GM12874 (cell line): ENCODE data around the gene RIN1.

Source experiments
- TF ChIP-seq, protein P1 (sequence below): IDR thresholded peaks from 2 replicates; pipeline ENCODE4 v1.5.1; 2011; ENCODE audit warnings: low read depth, mild to moderate bottlenecking, control low read depth, low read length, moderate library complexity; ENCODE audit not compliant: insufficient read depth

The RIN1 gene

DNA sequence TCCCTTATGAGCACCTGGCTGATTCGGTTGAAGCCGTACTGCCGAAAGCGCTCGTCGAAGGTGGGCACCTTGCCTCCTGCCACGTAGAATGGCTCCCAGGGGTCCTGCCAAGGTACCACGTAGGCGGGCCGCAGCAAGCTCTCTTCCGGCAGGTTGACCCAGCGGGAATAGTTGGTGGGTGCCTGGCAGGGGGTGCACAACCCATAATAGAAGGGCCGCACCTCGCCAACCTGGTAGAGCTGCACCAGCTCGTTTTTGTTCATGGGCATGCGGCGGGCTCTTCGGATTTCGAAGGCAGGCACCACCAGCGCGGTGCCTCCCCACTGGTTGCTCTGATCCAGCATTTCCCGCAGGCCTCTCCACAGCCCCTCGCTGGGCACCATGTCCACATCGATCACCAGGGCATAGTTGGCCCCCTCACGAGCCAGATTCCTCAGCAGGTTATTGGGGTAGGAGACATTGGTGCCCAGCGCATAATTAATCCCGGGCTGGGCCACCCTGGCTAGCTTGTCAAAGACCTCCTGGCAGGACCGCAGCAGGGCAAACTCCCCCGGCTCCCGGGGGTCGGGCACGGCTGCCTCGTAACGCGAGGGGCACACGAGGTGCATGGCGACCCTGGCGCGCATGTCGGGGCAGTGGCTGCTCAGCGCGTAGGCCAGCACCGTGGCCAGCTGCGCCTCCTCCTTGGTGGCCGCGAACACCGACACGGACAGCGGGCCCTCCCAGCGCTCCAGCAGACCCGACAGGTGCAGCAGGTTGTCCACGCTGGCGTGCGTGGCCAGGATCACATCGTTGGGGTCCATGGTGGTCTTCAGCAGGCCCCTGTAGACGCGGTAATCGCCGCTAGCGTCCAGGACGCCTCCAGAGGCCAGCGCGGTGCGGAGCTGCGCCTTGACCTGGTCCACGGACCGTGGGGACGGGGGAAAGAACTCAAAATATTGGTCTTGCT lies 10.5 kb upstream of the RIN1 start:
- TF ChIP-seq, protein P1, sequence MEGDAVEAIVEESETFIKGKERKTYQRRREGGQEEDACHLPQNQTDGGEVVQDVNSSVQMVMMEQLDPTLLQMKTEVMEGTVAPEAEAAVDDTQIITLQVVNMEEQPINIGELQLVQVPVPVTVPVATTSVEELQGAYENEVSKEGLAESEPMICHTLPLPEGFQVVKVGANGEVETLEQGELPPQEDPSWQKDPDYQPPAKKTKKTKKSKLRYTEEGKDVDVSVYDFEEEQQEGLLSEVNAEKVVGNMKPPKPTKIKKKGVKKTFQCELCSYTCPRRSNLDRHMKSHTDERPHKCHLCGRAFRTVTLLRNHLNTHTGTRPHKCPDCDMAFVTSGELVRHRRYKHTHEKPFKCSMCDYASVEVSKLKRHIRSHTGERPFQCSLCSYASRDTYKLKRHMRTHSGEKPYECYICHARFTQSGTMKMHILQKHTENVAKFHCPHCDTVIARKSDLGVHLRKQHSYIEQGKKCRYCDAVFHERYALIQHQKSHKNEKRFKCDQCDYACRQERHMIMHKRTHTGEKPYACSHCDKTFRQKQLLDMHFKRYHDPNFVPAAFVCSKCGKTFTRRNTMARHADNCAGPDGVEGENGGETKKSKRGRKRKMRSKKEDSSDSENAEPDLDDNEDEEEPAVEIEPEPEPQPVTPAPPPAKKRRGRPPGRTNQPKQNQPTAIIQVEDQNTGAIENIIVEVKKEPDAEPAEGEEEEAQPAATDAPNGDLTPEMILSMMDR = no peak

DNA sequence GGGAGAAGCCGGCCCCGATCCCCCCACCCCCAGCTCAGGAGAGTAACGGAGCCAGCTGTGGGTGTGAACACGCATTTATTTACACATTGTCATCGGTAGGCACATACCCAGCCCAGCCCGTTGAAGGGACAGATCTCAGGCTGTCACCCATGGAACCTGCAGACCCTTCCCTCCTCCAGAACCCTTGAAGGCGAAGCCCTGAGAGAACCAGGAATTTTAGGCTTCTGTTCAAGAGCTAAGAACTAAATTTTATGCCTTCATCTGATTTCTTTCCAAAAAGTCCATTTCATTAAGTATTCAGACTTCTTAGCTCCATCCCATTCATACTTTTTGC lies 9.0 kb upstream of the RIN1 start:
- TF ChIP-seq, protein P1 = no peak

DNA sequence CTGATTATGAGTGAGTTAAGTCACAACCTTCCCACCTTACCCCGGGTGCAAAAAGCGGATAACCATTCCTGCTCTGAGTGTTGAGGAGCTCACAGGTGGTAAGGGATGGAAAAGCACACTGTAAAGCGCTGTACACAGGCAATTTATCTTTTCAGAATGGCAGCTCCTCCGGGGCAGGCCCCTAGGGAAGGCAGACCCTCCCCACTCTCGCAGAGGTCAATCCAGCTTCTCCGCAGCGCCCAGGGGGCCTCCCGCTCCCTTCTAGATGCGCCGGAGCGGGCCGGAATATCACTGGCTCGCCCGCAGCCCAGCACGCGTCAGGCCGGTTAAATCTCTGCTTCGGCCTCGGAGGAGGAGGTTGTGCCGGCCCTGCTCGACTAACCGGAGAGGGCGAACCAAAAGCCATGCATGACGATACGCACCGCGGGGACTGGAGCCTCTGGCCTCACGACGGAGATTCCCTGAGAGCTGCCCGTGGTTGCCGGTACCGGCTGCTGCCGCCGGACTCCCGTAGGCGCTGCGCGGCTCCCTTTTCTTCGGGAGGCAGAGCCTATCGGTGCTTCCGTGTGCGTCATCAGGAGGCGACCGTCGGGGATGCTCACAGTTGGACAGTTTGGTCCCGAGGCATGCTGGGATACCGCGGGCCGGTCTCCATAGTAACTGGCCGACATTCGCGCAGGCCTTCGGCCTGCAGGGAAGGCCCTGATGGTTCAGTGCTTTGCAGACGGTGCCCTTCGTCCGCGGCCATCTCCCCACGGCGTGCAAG lies 8.5 kb upstream of the RIN1 start, which contains the start of gene BRMS1:
Gene BRMS1 (minus strand): TSS at position 555 of the 766 bp plus-strand sequence. CDS start 2,870 bp downstream, outside the sequence.
- TF ChIP-seq, protein P1 = no peak

DNA sequence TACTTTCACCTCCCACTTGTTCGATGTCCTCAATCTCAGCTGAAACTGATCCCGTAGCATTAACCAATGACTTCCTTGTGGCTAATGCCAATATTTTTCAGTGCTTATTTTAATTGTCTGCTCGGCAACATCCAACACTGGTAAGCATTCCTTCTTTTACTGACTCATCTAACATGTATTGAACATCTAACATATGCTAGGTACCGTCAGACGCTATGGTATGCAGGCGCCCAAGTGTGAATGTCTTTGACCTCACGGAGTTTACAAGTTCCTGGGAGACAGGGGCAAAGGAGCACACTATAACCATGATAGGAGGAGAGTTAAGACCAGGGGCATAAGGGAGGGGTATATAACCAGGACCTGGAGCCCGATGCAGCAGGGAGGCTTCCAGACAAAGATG lies 6.9 kb upstream of the RIN1 start:
- TF ChIP-seq, protein P1 = no peak

DNA sequence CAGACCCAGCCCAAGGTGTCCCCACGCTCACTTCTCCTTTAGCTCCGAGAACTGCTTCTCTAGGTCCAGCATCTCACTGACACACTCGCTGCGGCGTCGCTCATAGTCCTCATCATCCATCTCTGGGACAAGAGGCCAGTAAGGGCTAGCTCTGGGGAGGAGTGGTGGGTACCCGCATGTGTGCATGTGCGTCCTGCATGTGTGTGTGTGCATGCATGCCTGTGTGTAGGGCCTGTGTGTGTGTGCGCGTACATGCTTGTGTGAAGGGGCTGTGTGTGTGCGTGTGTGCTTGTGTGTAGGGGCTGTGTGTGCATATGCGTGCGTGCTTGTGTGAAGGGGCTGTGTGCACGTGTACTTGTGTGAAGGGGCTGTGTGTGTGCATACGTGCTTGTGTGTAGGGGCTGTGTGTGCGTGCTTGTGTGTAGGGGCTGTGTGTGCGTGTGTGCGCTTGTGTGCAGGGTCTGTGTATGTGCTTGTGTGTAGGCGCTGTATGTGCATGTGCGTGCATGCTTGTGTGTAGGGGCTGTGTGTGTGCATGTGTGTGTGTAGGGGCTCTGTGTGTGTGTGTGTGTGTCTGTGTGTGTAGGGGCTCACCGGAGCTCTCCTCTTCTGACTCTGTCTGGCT lies 5.4 kb upstream of the RIN1 start:
- TF ChIP-seq, protein P1 = no peak

DNA sequence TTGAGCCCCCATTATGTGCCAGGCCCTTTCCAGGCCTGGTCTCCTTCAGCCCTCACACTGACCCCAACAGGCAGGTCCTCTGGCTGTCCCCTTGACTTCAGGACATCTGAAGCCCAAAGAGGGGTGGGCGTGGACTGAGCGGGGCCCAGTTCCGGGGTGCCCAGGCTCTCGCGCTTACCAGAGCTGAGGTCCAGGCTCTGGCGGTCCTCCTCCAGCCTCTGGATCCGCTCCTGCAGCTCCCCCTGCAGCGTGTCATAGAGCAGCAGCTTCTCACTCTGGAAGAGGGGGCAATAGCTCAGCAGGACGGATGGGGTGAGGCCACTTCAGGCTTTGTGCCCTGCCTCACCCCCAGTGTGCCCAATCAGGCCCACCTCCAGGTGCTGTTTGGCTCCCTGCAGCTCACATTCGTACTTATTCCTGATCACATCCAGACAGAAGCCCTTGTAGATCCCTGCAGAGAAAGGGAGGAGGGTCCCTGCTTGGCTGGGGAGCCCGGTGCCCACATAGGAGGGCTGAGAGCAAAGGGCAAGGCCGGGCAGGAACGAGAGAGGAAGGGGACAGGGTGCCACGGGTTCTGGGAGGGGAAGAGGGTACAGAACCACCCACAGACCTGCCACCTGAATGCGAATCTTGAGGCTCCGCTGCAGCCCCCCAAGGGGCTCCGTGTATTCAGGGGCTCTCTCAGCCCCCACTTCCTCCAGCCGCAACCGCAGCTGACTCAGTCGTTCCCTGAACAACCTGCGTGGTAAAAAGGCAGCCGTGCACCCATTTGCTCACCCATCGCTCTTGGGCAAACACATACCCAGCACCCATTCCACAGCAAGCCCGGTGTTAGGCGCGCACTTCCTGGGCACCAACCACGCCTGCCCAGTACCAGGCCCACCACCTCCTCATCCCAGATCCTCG lies 4.6 kb upstream of the RIN1 start:
- TF ChIP-seq, protein P1 = no peak
